Mesendoderm (in vitro differentiated cells): ENCODE results near the gene FBLN7.
"Not testable (repeated sequence)": the region's sequence is repeated elsewhere in the genome, so short reads cannot be mapped to it uniquely, and the experiment has no call there.

Experiments
- DNase-seq: peaks from one replicate; pipeline ENCODE4 v3.0.0; 2013
- H2AK5ac ChIP-seq: 2 replicates; pipeline ENCODE4 v1.6.1; 2013; ENCODE audit warnings: low read length, inconsistent platforms
- H2BK120ac ChIP-seq: 2 replicates; pipeline ENCODE4 v1.6.1; 2013; ENCODE audit warnings: low read depth, mild to moderate bottlenecking, low read length, moderate library complexity, mixed read lengths
- H2BK15ac ChIP-seq: replicated peaks from 2 replicates; pipeline ENCODE4 v1.6.1; 2013; ENCODE audit warnings: low read depth, mild to moderate bottlenecking, moderate library complexity
- H2BK5ac ChIP-seq: 2 replicates; pipeline ENCODE4 v1.6.1; 2013; ENCODE audit warnings: low read length, inconsistent platforms
- H3K18ac ChIP-seq: 2 replicates; pipeline ENCODE4 v1.6.1; 2013; ENCODE audit warnings: mild to moderate bottlenecking, low read length, mixed read lengths
- H3K23ac ChIP-seq: one replicate; pipeline ENCODE4 v1.6.1; 2013; ENCODE audit warnings: low read length
- H3K27ac ChIP-seq: 2 replicates; pipeline ENCODE4 v1.5.1; 2013; ENCODE audit warnings: low read depth, mild to moderate bottlenecking, inconsistent platforms, low read length, moderate library complexity
- H3K27me3 ChIP-seq: 2 replicates; pipeline ENCODE4 v1.6.1; 2013; ENCODE audit warnings: low read length, control low read depth, mild to moderate bottlenecking, inconsistent platforms; ENCODE audit not compliant: insufficient read depth, poor library complexity
- H3K36me3 ChIP-seq: 2 replicates; pipeline ENCODE4 v1.6.1; 2013; ENCODE audit warnings: low read length, inconsistent platforms; ENCODE audit not compliant: control insufficient read depth, insufficient read depth
- H3K4ac ChIP-seq: one replicate; pipeline ENCODE4 v1.6.1; 2013; ENCODE audit warnings: low read depth, mild to moderate bottlenecking, low read length, moderate library complexity
- H3K4me1 ChIP-seq: 2 replicates; pipeline ENCODE4 v1.6.1; 2013; ENCODE audit warnings: low read depth, low read length, inconsistent platforms; ENCODE audit not compliant: control insufficient read depth
- H3K4me2 ChIP-seq: 2 replicates; pipeline ENCODE4 v1.6.1; 2013; ENCODE audit warnings: low read length
- H3K4me3 ChIP-seq: 2 replicates; pipeline ENCODE4 v1.5.1; 2013; ENCODE audit warnings: mild to moderate bottlenecking, low read length
- H3K56ac ChIP-seq: one replicate; pipeline ENCODE4 v1.6.1; 2013; ENCODE audit warnings: low read length
- H3K79me1 ChIP-seq: 2 replicates; pipeline ENCODE4 v1.6.1; 2013; ENCODE audit warnings: low read length, inconsistent platforms
- H3K79me2 ChIP-seq: 2 replicates; pipeline ENCODE4 v1.6.1; 2013; ENCODE audit warnings: mild to moderate bottlenecking, low read length; ENCODE audit not compliant: control insufficient read depth, insufficient read depth
- H3K9ac ChIP-seq: 2 replicates; pipeline ENCODE4 v1.6.1; 2013; ENCODE audit warnings: low read length, inconsistent platforms
- H4K5ac ChIP-seq: one replicate; pipeline ENCODE4 v1.6.1; 2013; ENCODE audit warnings: low read length
- H4K8ac ChIP-seq: one replicate; pipeline ENCODE4 v1.6.1; 2013; ENCODE audit warnings: low read depth, mild to moderate bottlenecking, control low read depth, low read length, moderate library complexity
- WGBS: extraction: QIAGEN DNeasy Blood & Tissue Kit; methylation state at CpG from one replicate; pipeline ENCODE4 v1.1.7; 2013; ENCODE audit warnings: low lambda C conversion rate, missing lambda C conversion rate; ENCODE audit not compliant: insufficient coverage; ENCODE audit errors: extremely low coverage; 5-methylcytosine and 5-hydroxymethylcytosine counted together

The FBLN7 gene

GRCh38 chr2:112096098-112096497, 42.1 kb upstream of the FBLN7 start:
- Histone ChIP-seq H3K27me3 (no peaks in the 10 kb centered on the region), H3K4me1 (no peaks in the 10 kb centered on the region), H3K4me3 (no peak overlapping the region), H4K5ac (no peak overlapping the region), H2BK120ac (no peak overlapping the region), H3K56ac (no peak overlapping the region), H2BK5ac (no peak overlapping the region), H3K36me3 (peaks cover 3% of the 10 kb centered on the region), H3K4ac (no peak overlapping the region), H3K9ac (no peak overlapping the region), H3K79me2 (no peaks in the 10 kb centered on the region), H4K8ac (no peak overlapping the region), H2BK15ac (no peak overlapping the region), H3K4me2 (no peak overlapping the region), H2AK5ac (no peak overlapping the region), H3K79me1 (no peaks in the 10 kb centered on the region), H3K23ac (no peak overlapping the region), H3K18ac (no peak overlapping the region), H3K27ac (no peak overlapping the region)
- peak; percentile 51 for DNase-seq
- WGBS, result no CpG with 5 or more reads among the region's 10 CpGs

GRCh38 chr2:112108178-112108832, 29.9 kb upstream of the FBLN7 start:
- Histone ChIP-seq H2AK5ac (no peak overlapping the region), H3K36me3 (no peaks in the 10 kb centered on the region), H3K27ac (no peak overlapping the region), H3K23ac (no peak overlapping the region), H3K4me3 (no peak overlapping the region), H2BK15ac (no peak overlapping the region), H3K4me2 (no peak overlapping the region), H4K8ac (no peak overlapping the region), H3K4ac (no peak overlapping the region), H4K5ac (no peak overlapping the region), H3K79me1 (no peaks in the 10 kb centered on the region), H3K4me1 (no peaks in the 10 kb centered on the region), H3K56ac (no peak overlapping the region), H3K79me2 (no peaks in the 10 kb centered on the region), H3K27me3 (no peaks in the 10 kb centered on the region), H2BK5ac (no peak overlapping the region), H3K9ac (no peak overlapping the region), H3K18ac (no peak overlapping the region), H2BK120ac (no peak overlapping the region)
- no peak for DNase-seq
- no CpG with 5 or more reads among the region's 1 CpG for WGBS

GRCh38 chr2:112109278-112109677, 28.9 kb upstream of the FBLN7 start:
- H3K56ac ChIP-seq, result no peak overlapping the region
- no peak overlapping the region for H3K4me2 ChIP-seq
- no peaks in the 10 kb centered on the region for H3K4me1 ChIP-seq
- no peak overlapping the region for H4K8ac ChIP-seq
- no peak overlapping the region for H2AK5ac ChIP-seq
- H3K27me3 ChIP-seq, result no peaks in the 10 kb centered on the region
- no peak overlapping the region for H3K27ac ChIP-seq
- no peak overlapping the region for H4K5ac ChIP-seq
- H2BK120ac ChIP-seq, result no peak overlapping the region
- no peak overlapping the region for H3K9ac ChIP-seq
- H3K79me1 ChIP-seq, result no peaks in the 10 kb centered on the region
- no peak for DNase-seq
- no peaks in the 10 kb centered on the region for H3K79me2 ChIP-seq
- no peak overlapping the region for H3K18ac ChIP-seq
- no peak overlapping the region for H2BK15ac ChIP-seq
- H3K36me3 ChIP-seq, result no peaks in the 10 kb centered on the region
- no peak overlapping the region for H3K4ac ChIP-seq
- no peak overlapping the region for H2BK5ac ChIP-seq
- no peak overlapping the region for H3K4me3 ChIP-seq
- H3K23ac ChIP-seq, result no peak overlapping the region

GRCh38 chr2:112110966-112111365, 27.2 kb upstream of the FBLN7 start:
- H2BK120ac ChIP-seq, result no peak overlapping the region
- no peak overlapping the region for H3K18ac ChIP-seq
- H2BK15ac ChIP-seq, result no peak overlapping the region
- H3K9ac ChIP-seq, result no peak overlapping the region
- H4K5ac ChIP-seq, result no peak overlapping the region
- no peaks in the 10 kb centered on the region for H3K27me3 ChIP-seq
- no CpG with 5 or more reads among the region's 1 CpG for WGBS
- DNase-seq, result no peak
- H3K79me1 ChIP-seq, result no peaks in the 10 kb centered on the region
- no peak overlapping the region for H3K56ac ChIP-seq
- no peaks in the 10 kb centered on the region for H3K79me2 ChIP-seq
- no peak overlapping the region for H3K27ac ChIP-seq
- H3K36me3 ChIP-seq, result no peaks in the 10 kb centered on the region
- H4K8ac ChIP-seq, result no peak overlapping the region
- H2AK5ac ChIP-seq, result no peak overlapping the region
- H3K4ac ChIP-seq, result no peak overlapping the region
- H3K4me2 ChIP-seq, result no peak overlapping the region
- H2BK5ac ChIP-seq, result no peak overlapping the region
- H3K4me3 ChIP-seq, result no peak overlapping the region
- H3K4me1 ChIP-seq, result no peaks in the 10 kb centered on the region
- no peak overlapping the region for H3K23ac ChIP-seq

- H3K4me3 ChIP-seq, H3K27ac ChIP-seq, H4K5ac ChIP-seq, H3K18ac ChIP-seq, DNase-seq, H2BK5ac ChIP-seq, H2BK120ac ChIP-seq, H3K36me3 ChIP-seq, H3K56ac ChIP-seq, H2BK15ac ChIP-seq, H3K4me1 ChIP-seq, H3K27me3 ChIP-seq, H3K4ac ChIP-seq, H3K79me1 ChIP-seq, H3K9ac ChIP-seq, H3K23ac ChIP-seq, H2AK5ac ChIP-seq, H3K4me2 ChIP-seq, H3K79me2 ChIP-seq, H4K8ac ChIP-seq: not testable (repeated sequence)
- no CpG with 5 or more reads among the region's 4 CpGs for WGBS
These were observed 24.8 kb upstream of the FBLN7 start for GRCh38 chr2:112113354-112113753.

- Histone ChIP-seq H2BK15ac (no peak overlapping the region), H3K79me1 (no peaks in the 10 kb centered on the region), H3K27ac (no peak overlapping the region), H3K27me3 (no peaks in the 10 kb centered on the region), H2BK120ac (no peak overlapping the region), H3K56ac (no peak overlapping the region), H3K9ac (no peak overlapping the region), H3K4me1 (no peaks in the 10 kb centered on the region), H4K8ac (no peak overlapping the region), H3K18ac (no peak overlapping the region), H3K23ac (no peak overlapping the region), H3K4me3 (no peak overlapping the region), H4K5ac (no peak overlapping the region), H3K79me2 (no peaks in the 10 kb centered on the region), H3K4me2 (no peak overlapping the region), H2AK5ac (no peak overlapping the region), H3K36me3 (no peaks in the 10 kb centered on the region), H2BK5ac (no peak overlapping the region), H3K4ac (no peak overlapping the region)
- no CpG with 5 or more reads among the region's 4 CpGs for WGBS
- DNase-seq, result peak; percentile 33
These were observed 20.0 kb upstream of the FBLN7 start for GRCh38 chr2:112118148-112118547.
